Kidney (tissue), 14 donors: ENCODE data around the gene TMEM9. TPM values are rescaled to one million over a fixed set of nuclear protein-coding genes. Genes with fewer than 3 reads are reported as not detected.

Source experiments
- DNase-seq, 5 donors: peaks; one replicate each; pipeline ENCODE4 v3.0.0-alpha.2; 2013 to 2020
- FAIRE-seq: peaks from 2 replicates; lab custom pipeline; 2012; peaks lifted over from hg19 to GRCh38; lab: Jason Lieb, UNC
- H3K27ac ChIP-seq, 2 donors: one replicate each; pipeline ENCODE4 v1.7.0; 2013; ENCODE audit warnings: low read depth in 2 of 2, low read length in 2 of 2, inconsistent platforms in 1 of 2
- H3K27me3 ChIP-seq: one replicate; pipeline ENCODE4 v1.7.1; 2013; ENCODE audit warnings: low read length, inconsistent platforms; ENCODE audit not compliant: control insufficient read depth, insufficient read depth
- H3K36me3 ChIP-seq, 3 donors: one replicate each; pipeline versions ENCODE4 v1.7.0 to v1.7.1; 2013; ENCODE audit warnings: low read length in 3 of 3, control low read depth in 1 of 3, inconsistent platforms in 1 of 3; ENCODE audit not compliant: insufficient read depth in 3 of 3, control insufficient read depth in 2 of 3
- H3K4me1 ChIP-seq, 3 donors: one replicate each; pipeline versions ENCODE4 v1.7.0 to v1.7.1; 2013; ENCODE audit warnings: low read length in 3 of 3, inconsistent platforms in 1 of 3, low read depth in 1 of 3; ENCODE audit not compliant: control insufficient read depth in 2 of 3, insufficient read depth in 2 of 3
- H3K4me3 ChIP-seq, 3 donors: one replicate each; pipeline versions ENCODE4 v1.7.0 to v1.8.1; 2013; ENCODE audit warnings: low read length in 3 of 3, control low read depth in 1 of 3, inconsistent platforms in 1 of 3
- H3K9ac ChIP-seq, 3 donors: one replicate each; pipeline versions ENCODE4 v1.7.0 to v1.7.1; 2013; ENCODE audit warnings: low read length in 3 of 3, control low read depth in 1 of 3, inconsistent platforms in 1 of 3
- H3K9me3 ChIP-seq, 3 donors: one replicate each; pipeline versions ENCODE4 v1.7.0 to v1.7.1; 2013; ENCODE audit warnings: low read length in 3 of 3, control low read depth in 1 of 3, inconsistent platforms in 1 of 3; ENCODE audit not compliant: control insufficient read depth in 2 of 3, insufficient read depth in 1 of 3
- intact Hi-C: fragments of 100-400 bp; cut with DNase I; formaldehyde crosslinking; loops from one replicate; pipeline ENCODE4 v1.11.1; 2022
- polyA plus RNA-seq: library from polyadenylated mRNA; stranded (reverse); fragments of 350-450 nt; fragmentation: Illumina TruSeq; extraction: RNeasy Lipid Tissue Mini Kit (QIAGEN cat#74804); gene quantifications from one replicate; pipeline ENCODE4 v1.2.3, GENCODE V29; 2014; ENCODE audit warnings: low read depth, low replicate concordance; ENCODE audit not compliant: insufficient read depth
- total RNA-seq: library from RNA; stranded (reverse); fragmentation: NEBNext Ultra II Directional; extraction: Animal tissue kit (Norgen Biotek cat#: 25700); gene quantifications from one replicate; pipeline ENCODE4 v1.2.1, GENCODE V29; 2021
- TF ChIP-seq, protein P1 (sequence below): IDR thresholded peaks from 3 replicates; pipeline ENCODE4 v1.5.1; 2012; ENCODE audit warnings: mild to moderate bottlenecking, moderate library complexity, borderline replicate concordance; ENCODE audit not compliant: insufficient read depth; ENCODE audit errors: extremely low read depth
- donor health status: control.
- donor health status: control.
- donor health status: control.
- donor health status: control.
- donor health status: control.
- donor health status: DM: yes; HTN: yes; CAD: no.
- donor health status: Normal renal cell carcinoma (clear cell type).

The TMEM9 gene
- total and polyA plus RNA-seq, 2 donors from 2014 or later, result 81.9 to 166 TPM

DNA sequence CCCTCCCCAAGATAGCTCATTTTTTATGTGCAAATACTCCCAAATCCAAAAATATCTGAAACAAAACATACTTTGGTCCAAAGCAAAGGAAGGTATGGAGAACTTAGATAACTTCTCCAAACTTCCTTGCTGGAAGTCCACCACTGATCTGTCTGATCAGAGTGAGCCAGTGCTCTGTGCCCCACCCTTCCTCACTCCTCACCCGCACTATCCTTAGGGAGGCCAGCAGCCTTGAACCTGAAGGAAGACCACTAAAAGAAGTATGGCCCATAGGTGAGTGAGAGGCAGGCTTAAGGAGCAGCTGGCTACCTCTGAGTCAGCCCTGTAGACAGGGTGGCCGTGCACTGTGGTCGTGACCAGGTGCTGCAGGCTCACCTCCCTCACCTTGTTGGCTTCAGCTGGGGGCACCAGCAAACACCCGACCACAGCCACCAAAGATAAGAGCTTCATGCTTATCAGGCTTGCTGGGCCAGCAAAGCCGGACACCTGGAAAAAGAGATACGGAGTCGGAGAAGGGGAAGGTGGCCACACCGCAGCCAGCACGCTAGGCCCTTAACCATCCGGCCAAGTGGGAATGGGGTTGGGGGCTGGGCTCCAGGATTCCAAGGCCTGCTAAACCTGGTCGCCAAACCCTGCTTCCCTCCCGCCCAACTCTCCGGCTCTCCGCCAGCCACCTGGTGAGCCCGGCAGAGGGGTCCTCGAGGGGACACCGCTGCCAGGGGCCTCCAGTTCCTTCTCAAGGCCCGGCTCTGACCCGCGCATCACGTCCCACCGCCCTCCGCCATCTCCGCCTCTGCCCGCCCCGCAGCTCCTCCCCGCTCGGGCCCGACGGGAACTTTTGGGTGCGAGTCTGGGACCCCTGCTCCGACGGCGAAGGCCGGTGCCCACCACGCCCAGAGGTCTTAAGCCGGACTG lies 543 bp downstream of the TMEM9 start:
- intact Hi-C loops, result no loop called here
- no peaks in the 10 kb centered on the region for H3K27me3 ChIP-seq
- peaks cover 0 to 8% (median 3%) of the 10 kb centered on the region in 3 donors for H3K4me1 ChIP-seq
- peak overlapping the region in 1 of 2 donors; percentile 15 for H3K27ac ChIP-seq
- peaks cover 0 to 11% (median 0%) of the 10 kb centered on the region in 3 donors for H3K36me3 ChIP-seq
- peak overlapping the region; percentile 60 to 78 (median 69) for H3K4me3 ChIP-seq
- TF ChIP-seq, protein P1, sequence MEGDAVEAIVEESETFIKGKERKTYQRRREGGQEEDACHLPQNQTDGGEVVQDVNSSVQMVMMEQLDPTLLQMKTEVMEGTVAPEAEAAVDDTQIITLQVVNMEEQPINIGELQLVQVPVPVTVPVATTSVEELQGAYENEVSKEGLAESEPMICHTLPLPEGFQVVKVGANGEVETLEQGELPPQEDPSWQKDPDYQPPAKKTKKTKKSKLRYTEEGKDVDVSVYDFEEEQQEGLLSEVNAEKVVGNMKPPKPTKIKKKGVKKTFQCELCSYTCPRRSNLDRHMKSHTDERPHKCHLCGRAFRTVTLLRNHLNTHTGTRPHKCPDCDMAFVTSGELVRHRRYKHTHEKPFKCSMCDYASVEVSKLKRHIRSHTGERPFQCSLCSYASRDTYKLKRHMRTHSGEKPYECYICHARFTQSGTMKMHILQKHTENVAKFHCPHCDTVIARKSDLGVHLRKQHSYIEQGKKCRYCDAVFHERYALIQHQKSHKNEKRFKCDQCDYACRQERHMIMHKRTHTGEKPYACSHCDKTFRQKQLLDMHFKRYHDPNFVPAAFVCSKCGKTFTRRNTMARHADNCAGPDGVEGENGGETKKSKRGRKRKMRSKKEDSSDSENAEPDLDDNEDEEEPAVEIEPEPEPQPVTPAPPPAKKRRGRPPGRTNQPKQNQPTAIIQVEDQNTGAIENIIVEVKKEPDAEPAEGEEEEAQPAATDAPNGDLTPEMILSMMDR, result no peak
- peak overlapping the region; percentile 30 to 67 (median 41) for H3K9ac ChIP-seq
- DNase-seq (no peak), FAIRE-seq (no peak)
- H3K9me3 ChIP-seq, result no peaks in the 10 kb centered on the region

DNA sequence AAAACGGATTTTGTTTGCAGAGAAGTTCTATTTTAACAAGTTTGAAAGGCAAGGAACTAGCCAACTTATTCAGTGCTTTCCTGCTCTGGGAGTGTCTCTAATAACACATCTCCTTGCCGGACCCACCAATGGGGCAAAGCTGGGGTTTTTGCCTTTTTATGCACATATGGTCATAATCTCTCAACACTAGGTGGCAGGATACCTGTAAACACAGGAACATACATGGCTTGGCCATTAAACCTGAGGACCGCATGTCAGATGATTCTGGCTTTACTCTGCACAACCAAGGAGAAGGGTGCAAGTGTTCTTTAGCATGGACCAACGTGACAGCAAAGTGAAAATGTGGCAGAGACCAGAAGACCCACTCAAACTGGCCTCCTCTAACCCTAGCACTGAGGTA lies 4.9 kb downstream of the TMEM9 start:
- H3K9ac ChIP-seq, result no peak overlapping the region
- H3K36me3 ChIP-seq, result peaks cover 7 to 23% (median 15%) of the 10 kb centered on the region in 3 donors
- DNase-seq (peak in 2 of 5 donors; percentile 49 to 63), FAIRE-seq (no peak)
- no peak overlapping the region for H3K4me3 ChIP-seq
- TF ChIP-seq, protein P1, result peak; percentile 33
- H3K27me3 ChIP-seq, result no peaks in the 10 kb centered on the region
- H3K9me3 ChIP-seq, result no peaks in the 10 kb centered on the region
- H3K27ac ChIP-seq, result no peak overlapping the region
- intact Hi-C loops, result no loop called here
- peaks cover 0 to 3% (median 0%) of the 10 kb centered on the region in 3 donors for H3K4me1 ChIP-seq

- Histone ChIP-seq H3K4me1 (no peaks in the 10 kb centered on the region), H3K36me3 (peaks cover 7 to 37% (median 32%) of the 10 kb centered on the region in 3 donors), H3K9ac (no peak overlapping the region), H3K27ac (no peak overlapping the region), H3K9me3 (no peaks in the 10 kb centered on the region), H3K4me3 (no peak overlapping the region), H3K27me3 (no peaks in the 10 kb centered on the region)
- intact Hi-C loops, result no loop called here
- DNase-seq, result peak in 1 of 5 donors; percentile 19
- no peak for FAIRE-seq
- TF ChIP-seq, protein P1, result no peak
Observed at GRCh38 chr1:201147396-201148015, 6.8 kb downstream of the TMEM9 start.
